ENCODE data around the gene DEXI.
A peak's percentile ranks its signal among the peaks of the same experiment; 100 is the strongest.
"Not testable (repeated sequence)": the region's sequence is repeated elsewhere in the genome, so short reads cannot be mapped to it uniquely, and the experiment has no call there.

DEXI gene

DNA sequence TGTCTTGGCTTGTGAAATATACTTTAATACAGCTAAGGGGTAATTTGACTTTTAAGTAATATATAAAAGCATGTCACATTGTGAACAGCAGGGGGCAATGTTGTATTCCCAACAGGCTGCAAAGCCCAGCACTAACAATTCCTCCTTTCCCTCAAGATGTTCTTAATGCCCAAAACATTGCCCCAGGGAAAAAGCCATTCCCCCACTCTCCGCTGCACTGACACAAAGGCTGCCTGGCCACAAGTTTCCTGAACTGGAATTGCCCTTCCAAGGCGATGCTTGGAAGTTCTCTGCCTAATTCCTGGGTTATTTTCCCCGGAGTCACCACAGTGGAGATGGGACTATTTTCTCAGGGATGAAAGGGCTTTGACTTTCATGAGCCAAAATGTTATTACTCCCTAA, 29.3 kb upstream of the DEXI start:
- peak; percentile 40 for DNase-seq (ENCODE audit: low read depth)
- no peak overlapping the region for H3K4me3 ChIP-seq (ENCODE audit: low read depth, low read length)

DNA sequence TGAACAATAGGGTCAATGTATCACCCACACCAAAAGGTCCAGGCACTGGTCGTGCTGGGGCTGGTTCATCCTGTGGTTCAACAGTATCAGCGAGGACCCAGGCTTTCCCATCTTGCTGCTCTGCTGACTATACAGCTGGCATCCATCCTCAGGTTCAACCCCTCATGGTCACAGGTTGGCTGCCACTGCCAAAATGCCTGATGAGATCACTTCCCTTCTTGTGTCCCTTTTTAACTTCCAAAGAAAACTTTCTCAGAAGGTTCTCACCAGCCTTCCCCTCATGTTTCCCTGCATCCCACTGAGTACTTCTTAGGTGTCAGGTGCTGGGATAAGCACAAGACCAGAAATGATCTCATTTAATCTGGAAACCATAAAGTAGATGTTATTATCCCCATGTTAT, 27.8 kb upstream of the DEXI start:
- no peak overlapping the region for H3K4me3 ChIP-seq (ENCODE audit: low read depth, low read length)
- no peak for DNase-seq (ENCODE audit: low read depth)

DNA sequence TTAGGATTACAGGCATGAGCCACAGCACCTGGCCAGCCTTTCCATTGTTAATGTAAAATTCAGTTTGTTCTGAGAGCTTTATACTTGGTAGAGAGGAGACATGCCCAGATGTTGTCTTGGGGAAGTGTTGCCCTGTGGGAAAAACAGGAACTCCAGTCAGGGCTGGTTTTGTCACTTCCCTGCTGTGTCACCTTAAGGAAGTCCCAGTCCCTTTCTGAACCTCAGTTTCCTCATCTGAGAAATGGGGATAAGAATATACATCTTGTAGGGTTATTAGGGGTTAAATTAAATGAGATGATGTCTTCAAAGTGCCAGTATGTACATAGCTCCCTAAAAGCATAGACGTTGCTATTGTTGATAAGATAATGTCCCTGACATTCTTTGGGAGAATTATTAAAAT, 27.3 kb upstream of the DEXI start:
- H3K4me3 ChIP-seq (ENCODE audit: low read depth, low read length), result no peak overlapping the region
- DNase-seq (ENCODE audit: low read depth), result no peak

DNA sequence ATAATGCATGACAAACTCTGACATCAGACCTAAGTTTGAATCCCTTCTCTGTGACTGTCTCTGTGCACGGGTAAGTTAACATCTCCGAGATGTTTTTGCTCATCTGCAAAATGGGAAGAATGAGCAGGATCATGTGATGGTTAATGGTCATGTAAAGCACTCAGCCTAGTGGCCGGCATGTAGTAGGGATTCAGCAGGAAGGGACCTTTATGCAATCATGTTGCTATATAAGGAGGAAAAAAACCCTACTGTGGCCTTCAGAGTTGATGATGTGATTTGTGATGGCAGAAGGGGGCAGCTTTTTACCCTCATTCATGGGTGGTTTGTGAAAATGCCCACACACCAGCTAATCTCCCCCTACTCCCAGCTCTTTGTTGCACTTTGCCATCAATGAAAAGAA, 26.2 kb upstream of the DEXI start:
- H3K4me3 ChIP-seq (ENCODE audit: low read depth, low read length), result no peak overlapping the region
- no peak for DNase-seq (ENCODE audit: low read depth)

DNA sequence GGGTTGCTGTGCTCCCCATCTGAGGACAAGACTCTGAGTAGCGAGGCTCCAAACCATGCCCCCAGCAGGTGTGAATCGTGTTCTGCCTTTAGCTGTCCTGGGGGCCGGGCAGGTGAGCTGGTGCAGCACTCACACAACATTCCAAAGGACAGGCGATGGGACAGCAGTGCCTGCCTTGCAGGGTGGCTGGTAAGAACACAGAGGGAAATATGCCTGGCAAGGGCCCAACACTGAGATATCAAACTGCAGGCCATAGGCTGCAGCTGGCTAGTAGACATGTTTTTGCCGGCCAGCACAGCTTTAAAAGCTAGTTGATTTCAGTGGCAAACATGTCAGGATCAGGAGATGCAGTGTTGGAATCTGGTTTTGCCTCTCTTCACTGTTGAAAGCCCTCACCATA, 25.7 kb upstream of the DEXI start:
- no peak overlapping the region for H3K4me3 ChIP-seq (ENCODE audit: low read depth, low read length)
- no peak for DNase-seq (ENCODE audit: low read depth)

DNA sequence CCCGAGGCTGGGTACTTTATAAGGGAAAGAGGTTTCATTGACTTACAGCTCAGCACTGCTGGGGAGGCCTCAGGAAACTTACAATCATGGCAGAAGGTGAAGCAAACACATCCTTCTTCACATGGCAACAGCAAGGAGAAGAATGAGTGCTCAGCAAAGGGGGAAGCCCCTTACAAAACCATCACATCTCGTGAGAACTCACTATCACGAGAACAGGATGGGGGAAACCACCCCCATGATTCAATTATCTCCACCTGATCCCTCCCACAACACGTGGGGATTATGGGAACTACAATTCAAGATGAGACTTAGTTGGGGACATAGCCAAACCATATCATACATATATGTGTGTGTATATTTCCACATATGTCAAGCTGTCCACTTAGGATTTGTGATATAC, 24.3 kb upstream of the DEXI start:
- DNase-seq (ENCODE audit: low read depth); H3K4me3 ChIP-seq (ENCODE audit: low read depth, low read length): not testable (repeated sequence)

DNA sequence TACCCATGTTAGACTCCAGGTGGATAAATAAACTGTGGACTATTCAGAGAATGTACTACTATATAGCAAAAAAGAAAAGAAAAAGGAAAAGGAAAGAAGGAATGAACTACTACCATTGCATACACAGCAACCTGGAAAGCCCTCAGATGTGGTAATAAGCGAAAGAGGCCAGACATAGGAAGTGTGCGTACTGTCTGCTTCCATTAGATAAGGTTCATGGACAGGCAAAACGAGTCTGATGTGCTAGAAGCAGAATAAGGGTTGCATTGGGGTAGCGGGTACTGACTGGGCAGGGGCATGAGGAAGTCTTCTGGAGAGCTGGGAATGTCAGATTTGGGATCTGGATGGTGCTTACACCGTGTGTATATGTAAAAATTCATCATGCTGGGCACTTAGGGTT, 23.9 kb upstream of the DEXI start:
- DNase-seq (ENCODE audit: low read depth), result no peak
- no peak overlapping the region for H3K4me3 ChIP-seq (ENCODE audit: low read depth, low read length)

DNA sequence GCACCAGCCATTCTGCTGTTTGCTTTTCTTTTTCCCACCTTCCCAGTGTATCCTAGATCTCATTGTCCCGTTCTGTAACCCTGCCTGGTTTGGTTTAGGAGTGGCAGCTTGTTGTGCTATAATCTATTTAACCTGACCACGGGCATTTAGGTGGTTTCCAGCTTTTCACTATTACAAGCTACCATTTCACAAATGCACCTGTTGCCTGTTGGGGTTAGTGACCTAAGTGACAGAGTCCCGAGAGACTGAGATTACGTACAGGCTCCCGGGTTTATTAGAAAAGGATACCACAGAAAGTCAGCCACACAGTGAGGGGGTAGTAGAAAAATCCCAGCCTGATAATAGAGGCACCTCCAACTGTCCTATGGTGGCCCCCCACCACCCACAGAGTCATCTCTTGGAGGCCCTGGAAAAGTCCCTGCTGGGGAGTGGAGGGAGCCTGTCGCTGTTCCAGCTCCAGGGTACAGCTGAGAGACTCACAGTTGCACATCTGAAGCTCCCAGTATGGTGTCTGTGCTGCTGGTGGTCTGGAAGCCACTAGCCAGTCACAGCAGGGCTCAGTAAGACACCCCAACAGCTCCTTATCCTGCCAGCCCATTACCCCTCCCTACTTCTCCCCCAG, 23.3 kb upstream of the DEXI start:
- no peak for DNase-seq (ENCODE audit: low read depth)
- H3K4me3 ChIP-seq (ENCODE audit: low read depth, low read length), result no peak overlapping the region

DNA sequence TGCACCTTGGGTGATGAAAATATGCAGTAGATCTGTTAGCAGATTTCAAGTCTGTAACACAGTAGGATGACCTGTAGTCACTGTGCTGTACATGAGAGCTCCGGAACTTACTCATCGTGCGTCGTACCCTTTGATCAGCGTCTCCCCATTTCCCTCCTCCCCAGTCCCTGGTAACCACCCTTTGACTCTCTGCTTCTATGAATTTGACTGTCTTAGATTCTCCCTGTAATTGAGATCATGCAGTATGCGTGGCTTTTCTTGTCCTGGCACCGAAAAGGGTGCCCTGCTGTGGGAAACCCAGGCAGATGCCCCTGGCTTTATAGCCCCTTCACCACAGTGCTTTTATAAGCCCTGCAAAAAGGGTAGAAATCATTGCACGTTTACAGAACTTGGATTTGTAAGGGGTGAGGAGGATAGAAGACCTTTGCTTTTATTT, 22.6 kb upstream of the DEXI start:
- no peak for DNase-seq (ENCODE audit: low read depth)
- no peak overlapping the region for H3K4me3 ChIP-seq (ENCODE audit: low read depth, low read length)

DNA sequence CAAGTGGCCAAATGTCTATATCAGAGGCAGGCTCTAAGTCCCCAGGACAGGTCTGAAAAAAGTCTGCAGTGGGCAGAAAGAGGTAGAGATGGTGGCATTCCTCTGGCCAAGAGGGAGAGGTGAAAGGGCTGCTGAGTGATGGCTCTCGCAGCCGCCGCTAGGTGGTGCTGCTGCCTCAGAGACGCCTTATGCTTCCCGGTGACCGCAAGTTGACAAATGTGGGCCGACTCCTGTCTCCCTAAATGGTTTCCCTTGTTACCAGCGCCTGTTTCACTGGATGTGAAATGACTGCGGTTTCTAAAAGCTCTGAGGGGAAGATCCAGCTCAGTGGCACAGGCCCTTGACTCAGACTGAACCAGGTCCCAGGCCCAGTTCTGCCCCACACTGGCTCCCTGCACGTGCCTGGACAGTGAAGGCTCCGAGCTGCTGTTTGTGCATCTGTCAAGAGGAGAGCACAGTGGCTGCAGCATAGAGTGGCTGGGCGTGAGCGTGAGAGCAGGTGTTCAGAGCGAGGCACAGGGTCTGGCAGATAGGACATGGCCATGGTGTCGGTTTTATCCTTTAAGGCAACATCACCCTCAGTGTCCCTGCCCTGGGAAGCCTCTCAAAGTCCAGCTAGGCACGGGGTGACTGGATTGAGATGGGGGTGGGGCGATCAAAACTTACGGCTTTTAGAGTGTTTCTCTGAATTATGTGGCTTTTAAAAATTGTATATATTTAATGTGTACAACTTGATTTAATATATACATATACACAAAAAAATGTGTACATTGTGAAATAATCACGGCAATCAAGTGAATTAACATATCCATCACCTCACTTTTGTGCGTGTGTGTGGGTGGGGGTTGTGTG, 22.0 kb upstream of the DEXI start:
- no peak overlapping the region for H3K4me3 ChIP-seq (ENCODE audit: low read depth, low read length)
- DNase-seq (ENCODE audit: low read depth), result no peak

DNA sequence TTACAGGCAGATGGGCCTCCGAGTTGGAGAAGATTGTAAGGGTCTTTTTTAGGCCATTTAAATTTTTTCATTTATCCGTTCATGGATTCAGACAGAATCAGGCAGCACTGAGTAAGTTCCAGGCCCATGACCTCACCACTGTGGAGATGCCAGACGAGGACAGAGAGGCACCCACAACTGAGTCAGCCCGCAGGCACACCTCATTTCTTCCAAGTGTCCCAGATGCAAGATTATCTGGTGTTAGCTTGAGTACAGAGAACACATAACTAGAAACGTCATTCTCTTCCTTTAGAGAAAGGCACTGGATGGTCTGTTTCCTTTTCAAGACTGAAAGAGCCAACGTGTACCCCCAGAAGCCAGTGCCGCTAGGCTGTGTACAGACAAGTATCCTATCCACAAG, 19.0 kb upstream of the DEXI start:
- H3K4me3 ChIP-seq (ENCODE audit: low read depth, low read length), result no peak overlapping the region
- peak; percentile 72 for DNase-seq (ENCODE audit: low read depth)

DNA sequence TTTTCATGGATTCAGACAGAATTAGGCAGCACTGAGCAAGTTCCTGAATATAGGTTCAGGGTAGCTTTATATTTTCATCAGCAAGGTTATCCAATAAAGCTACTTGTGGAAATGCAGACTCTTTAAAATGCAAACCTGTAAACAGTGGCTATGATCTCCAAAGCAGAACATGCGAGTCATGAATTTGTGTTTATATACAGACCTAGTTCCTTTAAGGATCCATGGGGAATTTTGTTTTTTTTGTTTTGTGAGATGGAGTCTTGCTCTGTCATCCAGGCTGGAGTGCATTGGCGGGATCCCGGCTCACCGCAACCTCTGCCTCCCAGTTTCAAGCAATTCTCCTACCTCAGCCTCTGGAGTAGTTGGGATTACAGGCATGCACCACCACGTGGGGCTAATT, 16.9 kb upstream of the DEXI start:
- no peak for DNase-seq (ENCODE audit: low read depth)
- no peak overlapping the region for H3K4me3 ChIP-seq (ENCODE audit: low read depth, low read length)

DNA sequence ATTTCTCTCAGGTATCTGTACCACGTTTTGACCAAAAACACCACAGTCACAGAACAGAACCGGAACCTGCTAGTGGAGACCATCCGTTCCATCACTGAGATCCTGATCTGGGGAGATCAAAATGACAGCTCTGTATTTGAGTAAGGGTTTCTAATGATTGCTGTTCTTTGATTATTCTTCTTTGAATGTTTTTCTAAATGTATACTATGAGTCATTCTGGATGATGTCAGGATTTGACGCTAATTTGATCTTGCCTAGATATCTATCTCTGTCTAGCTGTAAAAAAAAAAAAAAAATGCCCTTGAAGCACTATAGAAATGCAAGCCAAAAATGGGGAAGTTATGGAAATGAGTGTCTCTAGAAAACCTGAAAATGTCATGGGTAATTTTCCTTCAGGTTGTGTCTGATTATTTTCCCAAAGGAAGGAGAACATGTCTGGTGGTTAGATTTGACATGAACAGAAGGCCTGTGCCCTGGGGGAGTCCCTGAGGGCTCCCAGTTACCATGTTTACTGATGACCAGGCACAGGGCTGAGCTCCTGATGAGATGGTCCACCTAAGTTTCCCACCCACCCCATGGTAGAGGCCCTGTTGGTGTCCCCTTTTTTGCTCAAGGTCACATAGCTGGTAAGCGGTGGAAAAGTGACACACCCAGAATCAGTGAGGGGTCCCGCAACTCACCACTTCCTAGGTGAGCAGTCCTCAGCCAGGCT, 15.7 kb upstream of the DEXI start:
- no peak overlapping the region for H3K4me3 ChIP-seq (ENCODE audit: low read depth, low read length)
- no peak for DNase-seq (ENCODE audit: low read depth)

DNA sequence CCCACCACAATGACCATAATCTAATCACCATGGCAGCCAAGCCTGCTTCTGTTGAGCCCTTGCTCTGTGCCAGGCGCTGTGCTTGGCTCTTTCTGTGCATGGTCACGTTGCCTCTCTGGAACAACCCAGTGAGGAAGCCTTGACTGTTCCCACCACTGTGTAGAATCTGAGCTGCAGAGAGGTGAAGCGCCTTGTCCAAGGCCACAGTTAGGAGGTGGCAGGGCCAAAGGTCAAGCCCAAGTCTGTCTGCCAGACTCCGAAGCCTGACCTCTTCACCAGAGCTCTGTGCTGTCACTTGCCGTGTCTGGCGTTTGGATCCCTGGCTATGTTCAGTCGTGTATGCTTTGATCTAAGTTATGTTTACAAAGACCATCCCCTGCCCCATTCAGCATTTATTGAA, 12.6 kb upstream of the DEXI start:
- H3K4me3 ChIP-seq (ENCODE audit: low read depth, low read length), result no peak overlapping the region
- no peak for DNase-seq (ENCODE audit: low read depth)

DNA sequence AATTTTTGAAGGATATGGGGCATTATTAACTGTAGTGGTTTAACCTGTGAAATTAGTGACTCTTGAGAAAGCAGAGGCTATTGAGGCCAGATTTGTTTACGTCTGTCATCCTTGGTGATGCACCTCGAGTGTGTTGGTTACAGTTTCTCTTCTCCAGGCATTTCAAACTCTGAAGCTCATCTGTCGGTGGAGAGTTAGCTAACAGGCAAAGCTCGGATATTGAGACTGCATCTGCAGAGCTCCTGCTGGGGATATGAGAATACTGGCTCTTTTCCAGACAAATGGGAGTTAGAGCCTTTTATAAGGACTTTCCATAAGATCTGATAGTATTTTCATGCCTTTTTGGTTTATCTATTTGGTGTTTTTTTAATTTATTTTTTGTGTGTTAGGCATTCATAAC, 8.8 kb upstream of the DEXI start:
- H3K4me3 ChIP-seq (ENCODE audit: low read depth, low read length), result no peak overlapping the region
- DNase-seq (ENCODE audit: low read depth), result no peak

DNA sequence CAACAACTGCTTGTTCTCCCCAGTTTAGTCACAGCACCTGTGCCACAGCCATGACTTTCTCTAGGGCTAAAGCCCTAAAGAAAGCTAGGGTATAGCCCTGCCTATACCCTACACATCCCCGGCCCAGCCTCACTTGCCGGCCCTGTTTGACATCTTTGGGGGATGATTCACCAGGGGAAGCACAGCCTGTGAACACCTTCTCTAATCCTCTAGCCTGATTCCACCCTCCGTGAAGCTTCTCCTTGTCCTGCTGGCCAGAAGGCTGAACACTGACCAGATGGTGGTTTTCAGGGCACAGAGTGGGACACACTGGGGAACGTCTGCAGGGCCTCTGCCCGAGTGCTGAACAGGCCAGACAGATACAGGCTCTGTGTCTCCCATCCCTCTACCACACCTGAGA, 8.1 kb upstream of the DEXI start:
- no peak for DNase-seq (ENCODE audit: low read depth)
- no peak overlapping the region for H3K4me3 ChIP-seq (ENCODE audit: low read depth, low read length)

DNA sequence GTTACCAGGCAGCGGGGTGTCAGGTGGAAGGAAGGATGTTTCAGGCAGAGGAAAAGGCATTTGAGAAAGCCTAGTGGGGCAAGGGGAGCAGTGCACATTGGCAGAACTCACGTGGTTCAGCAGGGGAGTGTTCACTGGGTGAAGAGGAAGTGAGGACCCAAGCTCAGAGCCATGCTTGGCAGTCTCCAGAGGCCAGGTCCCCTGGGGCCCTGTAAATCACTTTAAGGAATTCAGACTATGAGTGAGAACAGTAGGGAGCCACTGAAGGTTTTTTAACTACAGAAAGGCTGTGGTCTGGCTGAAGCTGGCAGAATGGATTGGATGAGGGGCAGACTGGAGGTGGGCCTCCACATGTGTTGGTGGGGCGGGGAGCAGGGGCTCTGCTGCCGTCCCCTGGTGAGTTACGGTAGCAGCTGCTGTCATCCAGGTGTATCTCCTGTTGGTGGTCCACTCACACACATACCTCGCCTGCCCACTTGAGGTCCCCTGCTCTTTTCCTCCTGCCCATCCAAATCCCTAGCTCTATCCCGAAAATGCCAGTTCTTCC, 7.2 kb upstream of the DEXI start:
- DNase-seq (ENCODE audit: low read depth), result no peak
- no peak overlapping the region for H3K4me3 ChIP-seq (ENCODE audit: low read depth, low read length)

DNA sequence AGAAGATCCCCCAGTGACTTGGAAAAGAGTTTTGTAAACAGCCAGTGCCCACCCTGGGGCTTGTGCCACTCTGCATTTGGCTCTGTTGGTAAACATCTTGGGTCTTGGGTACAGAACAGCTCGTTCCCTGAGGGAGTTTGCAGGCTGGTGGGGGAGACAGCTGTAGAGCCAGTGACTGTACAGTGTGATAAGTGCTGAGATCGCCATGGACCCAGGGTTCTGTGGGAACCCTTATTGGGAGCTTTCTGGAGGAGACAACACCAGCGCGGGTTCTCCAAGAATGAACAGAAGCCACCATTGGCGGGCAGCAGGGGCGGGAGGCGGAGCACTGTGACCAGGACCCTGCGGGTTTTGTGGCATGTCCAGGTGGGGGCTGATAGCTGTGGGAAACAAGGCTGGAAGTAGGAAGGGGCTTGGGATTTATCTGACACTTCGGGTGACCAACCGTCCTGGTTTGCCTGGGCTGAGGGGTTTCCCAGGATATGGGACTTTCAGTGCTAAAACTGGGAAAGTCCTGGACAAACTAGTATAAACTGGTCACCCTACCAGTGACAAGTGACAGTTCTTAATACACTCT, 5.0 kb upstream of the DEXI start:
- no peak overlapping the region for H3K4me3 ChIP-seq (ENCODE audit: low read depth, low read length)
- DNase-seq (ENCODE audit: low read depth), result no peak

DNA sequence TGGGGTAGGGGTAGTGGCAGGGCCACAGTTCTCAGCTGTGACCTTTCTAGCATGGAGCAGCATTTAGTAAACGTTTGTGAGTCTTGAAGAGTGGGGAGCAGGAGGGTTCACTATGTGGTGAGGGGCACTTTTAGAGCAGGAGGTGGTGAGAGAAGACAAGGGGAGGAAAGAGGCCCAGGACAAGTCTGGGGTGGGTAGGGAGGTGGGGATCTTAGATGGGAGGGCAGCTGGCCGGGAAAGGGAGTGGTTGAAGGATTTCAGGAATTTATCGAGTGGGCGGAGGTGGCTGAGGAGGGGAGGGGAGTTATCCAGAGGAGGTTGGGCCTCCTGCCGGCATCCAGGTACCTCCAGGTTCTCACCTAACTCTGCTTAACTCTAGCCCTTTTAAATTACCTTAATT, 4.0 kb upstream of the DEXI start:
- peak overlapping the region; percentile 8 for H3K4me3 ChIP-seq (ENCODE audit: low read depth, low read length)
- DNase-seq (ENCODE audit: low read depth), result no peak
